HG02973 (cell line): ENCODE measurements around the gene LHX4.
A peak's percentile ranks its signal among the peaks of the same experiment; 100 is the strongest.

ENCODE experiments used
- ATAC-seq: cut with Tn5 transposase; IDR thresholded peaks from one replicate; pipeline ENCODE4 v1.9.1; 2021; ENCODE audit warnings: moderate library complexity; ENCODE audit not compliant: unreplicated experiment

The LHX4 gene

GRCh38 chr1:180241716-180242544 lies 11.9 kb downstream of the LHX4 start:
- ATAC-seq: no peak

DNA sequence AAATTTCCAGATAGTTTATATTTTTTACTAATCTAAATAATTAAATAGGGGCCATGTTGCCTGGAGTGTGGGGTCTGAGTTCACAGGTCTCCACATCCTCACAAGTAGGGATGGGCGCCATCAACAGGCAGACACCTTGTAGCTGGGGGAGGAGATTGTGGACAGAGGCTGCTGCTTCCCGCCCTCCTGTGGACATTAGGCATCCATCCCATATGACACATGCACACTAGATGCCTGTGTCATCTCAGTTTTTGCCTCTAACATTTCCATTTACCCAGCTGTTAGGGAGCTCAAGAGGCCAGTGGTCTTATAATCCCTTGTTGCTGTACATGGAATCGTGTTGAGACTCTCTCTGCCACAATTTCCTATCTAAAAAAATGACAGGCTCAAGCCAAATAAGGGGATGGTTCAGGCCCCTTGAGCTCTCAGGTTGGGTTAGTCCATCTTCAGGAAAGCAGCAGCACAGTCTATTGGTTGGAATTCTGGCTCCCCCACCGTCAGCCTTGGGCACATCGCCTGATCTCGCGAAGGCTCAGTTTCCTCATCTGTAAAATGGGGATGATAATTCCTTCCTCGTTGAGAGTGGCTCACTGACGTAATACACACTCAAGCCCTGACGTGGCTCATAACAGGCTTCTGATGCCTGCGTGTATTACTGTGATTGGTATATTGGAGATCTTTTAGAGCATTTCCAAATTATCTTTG lies 13.6 kb downstream of the LHX4 start:
- no peak for ATAC-seq

DNA sequence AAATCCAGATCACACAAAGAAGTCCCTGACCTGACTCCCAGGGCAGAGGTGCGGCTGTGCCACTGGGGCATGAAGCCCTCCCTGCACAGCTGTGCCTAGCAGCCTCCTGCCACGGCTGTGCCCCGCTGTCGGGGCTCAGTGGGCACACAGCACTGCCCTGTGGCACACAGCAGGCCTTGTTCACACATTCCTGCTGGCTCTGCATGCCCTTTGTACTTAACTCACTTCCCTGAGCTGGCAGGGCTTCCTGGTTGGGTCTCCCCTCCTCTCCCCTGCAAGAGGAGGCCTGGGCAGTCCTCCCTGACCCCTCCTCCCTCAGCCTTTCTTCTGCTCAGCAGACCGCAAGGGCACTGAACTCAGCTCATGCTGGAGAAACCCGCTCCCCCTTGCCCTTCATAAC lies 14.8 kb downstream of the LHX4 start:
- no peak for ATAC-seq

GRCh38 chr1:180246579-180246978 lies 16.5 kb downstream of the LHX4 start:
- ATAC-seq: no peak

DNA sequence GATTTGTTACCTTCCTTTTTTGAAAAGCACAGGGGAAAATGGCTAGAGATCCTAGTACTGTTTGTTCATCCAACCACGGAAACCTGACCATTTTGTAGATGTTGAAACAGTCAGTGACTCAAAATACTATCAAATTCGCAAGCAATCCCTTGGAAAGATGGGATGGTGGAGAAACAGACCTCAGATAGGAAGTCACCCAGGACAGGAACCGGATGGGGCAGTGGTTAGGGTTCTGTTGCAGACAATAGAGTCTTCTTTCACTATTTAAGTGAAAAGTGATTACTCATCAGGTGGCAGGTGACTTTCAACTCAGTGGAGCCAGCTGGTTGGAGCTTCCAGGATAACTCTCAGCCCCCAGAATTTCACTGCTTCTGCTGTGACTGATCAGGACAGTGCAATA lies 17.0 kb downstream of the LHX4 start:
- no peak for ATAC-seq

- no peak for ATAC-seq
Observed at GRCh38 chr1:180247580-180247979, 17.5 kb downstream of the LHX4 start.

DNA sequence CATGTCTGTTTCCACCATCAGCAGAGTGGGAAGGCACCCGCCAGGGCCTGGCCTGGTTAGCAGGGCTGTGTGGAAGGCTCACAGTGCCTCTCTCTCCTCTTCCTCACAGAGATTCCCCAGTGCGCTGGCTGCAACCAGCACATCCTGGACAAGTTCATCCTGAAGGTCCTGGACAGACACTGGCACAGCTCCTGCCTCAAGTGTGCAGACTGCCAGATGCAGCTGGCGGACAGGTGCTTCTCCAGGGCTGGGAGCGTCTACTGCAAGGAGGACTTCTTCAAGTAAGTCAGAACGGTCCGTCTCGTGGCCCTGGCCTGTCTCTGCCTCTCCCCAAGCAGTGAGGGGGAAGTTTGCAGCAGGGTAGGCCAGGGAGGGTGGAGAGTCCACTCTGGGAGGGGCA lies 18.1 kb downstream of the LHX4 start:
- no peak for ATAC-seq

GRCh38 chr1:180248731-180249681 lies 18.9 kb downstream of the LHX4 start:
- ATAC-seq: no peak

GRCh38 chr1:180249725-180250498 lies 19.8 kb downstream of the LHX4 start:
- no peak for ATAC-seq

- ATAC-seq: no peak
Observed at GRCh38 chr1:180250499-180250770, 20.4 kb downstream of the LHX4 start.

DNA sequence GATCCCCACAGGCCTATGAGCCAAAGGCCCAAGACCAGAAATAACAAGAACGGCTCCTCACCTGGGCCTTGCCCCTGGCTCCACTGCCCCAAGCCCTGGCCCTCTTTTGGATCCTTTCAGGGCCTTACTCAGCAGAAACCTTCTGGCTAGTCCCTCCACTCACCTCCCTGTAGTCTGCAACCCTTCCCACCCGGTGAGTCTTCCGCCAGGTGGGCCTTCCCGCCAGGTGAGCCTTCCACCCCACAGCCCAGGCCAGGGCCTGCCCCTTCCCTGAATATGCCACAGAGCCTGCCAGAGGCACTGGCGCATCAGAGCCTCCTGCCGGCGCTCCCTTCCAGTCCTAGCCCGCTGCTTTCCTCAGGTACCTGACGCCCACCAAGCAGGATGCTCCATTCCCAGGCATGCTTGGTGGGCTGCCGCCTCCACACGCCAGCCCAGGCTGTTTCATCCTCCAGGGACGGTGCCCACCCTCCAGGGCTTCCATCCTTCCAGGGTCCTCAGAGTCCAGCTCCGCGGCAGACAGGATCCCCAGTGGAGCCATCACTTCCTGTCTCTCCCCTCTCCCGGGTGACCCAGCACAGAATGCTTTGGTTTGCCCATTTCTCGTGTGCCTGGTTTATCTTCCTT lies 20.9 kb downstream of the LHX4 start:
- ATAC-seq: no peak

GRCh38 chr1:180251526-180252305 lies 21.7 kb downstream of the LHX4 start:
- no peak for ATAC-seq

DNA sequence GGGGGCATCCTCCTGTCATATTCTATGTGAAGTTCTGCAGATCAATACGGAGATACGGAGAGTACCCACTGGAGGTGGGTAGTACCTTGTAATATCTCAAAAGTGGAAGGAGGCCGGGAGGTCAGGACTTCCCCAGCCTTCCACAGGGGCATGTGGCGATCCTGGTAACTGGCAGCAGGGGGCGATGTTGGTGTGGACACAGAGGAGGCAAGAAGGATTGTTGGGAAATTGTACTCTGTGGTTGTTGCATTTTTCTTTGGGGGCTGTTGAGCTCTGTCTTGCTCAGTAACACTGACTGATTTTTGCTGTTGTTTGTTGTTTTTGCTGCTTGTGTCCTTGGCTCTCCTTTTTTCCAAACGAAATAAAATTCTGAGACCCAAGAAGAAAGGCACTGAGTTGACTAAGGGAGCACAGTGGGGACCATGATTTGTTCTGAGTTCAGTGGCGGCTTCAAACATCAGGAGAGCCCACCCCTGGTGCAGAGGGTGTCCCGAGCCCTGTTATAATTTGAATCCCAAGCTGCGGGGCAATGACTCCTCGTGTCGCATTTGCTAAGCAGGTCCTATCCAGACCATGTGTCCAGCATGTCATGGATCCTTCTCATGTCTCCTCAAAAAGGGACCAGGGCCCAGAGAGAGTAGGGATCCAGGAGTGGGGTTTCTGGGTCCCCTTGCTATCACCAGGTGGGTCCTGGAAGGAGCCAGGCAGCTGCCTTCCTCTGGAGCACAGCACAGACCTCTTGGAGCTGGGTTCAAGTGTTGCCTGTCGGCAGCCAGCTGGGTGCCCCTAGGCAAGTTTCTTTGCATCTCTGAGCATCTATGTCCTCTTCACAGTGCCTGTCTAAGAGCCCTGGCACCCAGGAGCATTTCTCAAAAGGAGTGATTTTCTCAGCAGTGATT lies 22.8 kb downstream of the LHX4 start:
- ATAC-seq: peak; percentile 68

GRCh38 chr1:180253585-180254495 lies 23.8 kb downstream of the LHX4 start:
- ATAC-seq: no peak

DNA sequence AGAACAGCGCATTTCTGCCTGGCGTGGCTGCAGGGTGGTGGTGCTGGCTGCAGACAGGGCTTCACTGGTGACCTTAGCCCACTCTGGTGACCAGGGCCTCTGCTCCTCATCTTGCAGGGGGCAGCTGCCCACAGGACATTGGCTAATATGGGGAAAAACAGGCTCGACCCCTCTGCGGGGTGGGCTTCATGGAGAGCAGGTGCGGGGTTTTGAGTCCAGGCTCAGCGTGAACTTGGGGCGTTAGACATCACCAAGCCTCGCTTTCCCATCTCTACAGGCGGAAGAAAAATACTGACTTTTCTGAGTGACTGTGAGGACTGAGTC lies 24.4 kb downstream of the LHX4 start:
- ATAC-seq: no peak

- no peak for ATAC-seq
Observed at GRCh38 chr1:180254854-180255253, 24.8 kb downstream of the LHX4 start.

GRCh38 chr1:180255536-180256340 lies 25.7 kb downstream of the LHX4 start:
- ATAC-seq: no peak
